GM21423 (cell line): ENCODE data around the gene SVIL.
"Not testable (repeated sequence)": the region's sequence is repeated elsewhere in the genome, so short reads cannot be mapped to it uniquely, and the experiment has no call there.

Experiments used
- ATAC-seq: cut with Tn5 transposase; IDR thresholded peaks from one replicate; pipeline ENCODE4 v1.9.1; 2021; ENCODE audit warnings: mild to moderate bottlenecking, moderate library complexity; ENCODE audit not compliant: unreplicated experiment

SVIL gene

DNA sequence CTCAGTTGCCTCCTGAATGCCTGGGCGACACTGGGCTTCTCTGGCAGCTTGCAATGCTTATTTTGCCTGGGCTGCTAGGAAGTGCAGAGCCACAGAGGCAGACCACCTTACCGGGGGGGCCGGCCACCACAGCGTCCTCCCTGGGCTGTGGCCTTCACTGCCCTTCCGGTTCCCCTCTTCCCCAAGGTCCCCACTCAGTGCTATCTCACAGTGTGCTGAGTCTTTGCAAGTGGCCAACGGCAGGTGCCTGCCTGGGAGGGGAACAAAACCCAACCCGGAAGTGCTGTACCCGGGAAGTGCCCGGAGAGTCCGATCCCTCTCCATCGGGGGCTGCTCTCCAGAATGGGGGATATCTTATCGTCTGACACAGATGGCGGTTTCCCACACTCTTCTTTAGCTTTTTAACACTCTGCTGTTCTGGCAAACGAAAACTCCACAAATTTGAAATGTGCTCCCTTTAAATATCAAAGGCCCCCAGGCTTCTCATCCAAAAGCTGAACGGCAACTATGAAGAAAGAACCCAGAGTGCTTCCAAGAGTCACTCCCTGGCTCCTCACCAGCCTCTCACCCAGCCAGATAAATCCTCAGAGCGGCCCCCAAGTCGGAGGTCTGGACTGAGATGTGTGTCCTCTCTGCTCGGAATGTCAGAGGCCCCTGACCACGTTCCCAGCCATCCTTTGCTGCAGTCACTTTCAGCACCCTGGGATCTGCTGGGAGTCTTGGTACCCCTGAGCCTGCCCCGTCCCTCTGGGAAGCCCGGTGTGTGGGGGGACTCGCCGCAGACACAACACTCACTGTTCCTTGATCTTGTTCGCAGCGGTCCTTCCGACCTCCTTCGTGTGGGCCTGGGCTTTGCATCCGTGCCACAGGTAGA, 165.1 kb downstream of the SVIL start:
- no peak for ATAC-seq

DNA sequence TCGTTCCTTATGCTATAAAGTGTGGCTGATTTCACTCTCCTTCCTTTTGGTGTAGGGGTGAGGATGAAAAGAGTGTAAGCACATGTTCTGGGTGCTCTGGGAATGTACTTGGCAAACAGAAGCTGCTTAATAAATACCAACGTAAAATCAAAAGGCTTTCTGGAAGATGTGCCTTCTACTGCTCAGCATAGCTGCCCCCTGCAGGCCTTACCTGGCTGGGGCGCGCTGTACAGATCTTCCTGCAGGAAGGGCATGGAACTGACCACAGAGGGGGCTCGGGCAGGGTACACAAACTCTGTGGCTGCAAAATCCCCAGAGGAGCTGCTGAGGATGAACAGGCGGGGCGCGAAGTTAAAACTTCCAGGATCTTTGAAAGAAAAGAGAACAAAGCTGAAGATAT, 169.4 kb downstream of the SVIL start:
- ATAC-seq: no peak

- not testable (repeated sequence) for ATAC-seq
Measured at GRCh38 chr10:29464671-29465171, 170.1 kb downstream of the SVIL start.

DNA sequence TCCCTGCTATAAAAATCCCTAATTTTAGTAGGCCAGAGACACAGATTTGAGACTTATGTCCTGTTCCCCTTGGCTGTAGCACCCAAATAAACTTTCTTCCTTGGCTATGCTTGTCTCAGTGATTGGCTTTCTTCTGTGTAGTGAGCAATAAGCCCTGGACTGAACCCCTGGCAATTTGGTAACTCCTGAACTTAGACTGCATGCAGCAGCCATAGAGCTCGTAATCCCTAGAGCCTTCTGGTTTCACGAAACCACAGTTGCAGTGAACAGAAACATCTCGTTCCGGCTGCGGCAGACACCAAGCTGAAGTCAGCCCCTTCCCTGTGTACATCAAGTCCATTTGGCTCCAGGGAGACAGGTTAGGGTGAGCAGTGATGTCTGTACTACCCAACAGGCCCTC, 173.7 kb downstream of the SVIL start:
- ATAC-seq: no peak

- ATAC-seq: not testable (repeated sequence)
Measured at GRCh38 chr10:29458190-29458589, 176.6 kb downstream of the SVIL start.

GRCh38 chr10:29455095-29455494, 179.7 kb downstream of the SVIL start:
- no peak for ATAC-seq

DNA sequence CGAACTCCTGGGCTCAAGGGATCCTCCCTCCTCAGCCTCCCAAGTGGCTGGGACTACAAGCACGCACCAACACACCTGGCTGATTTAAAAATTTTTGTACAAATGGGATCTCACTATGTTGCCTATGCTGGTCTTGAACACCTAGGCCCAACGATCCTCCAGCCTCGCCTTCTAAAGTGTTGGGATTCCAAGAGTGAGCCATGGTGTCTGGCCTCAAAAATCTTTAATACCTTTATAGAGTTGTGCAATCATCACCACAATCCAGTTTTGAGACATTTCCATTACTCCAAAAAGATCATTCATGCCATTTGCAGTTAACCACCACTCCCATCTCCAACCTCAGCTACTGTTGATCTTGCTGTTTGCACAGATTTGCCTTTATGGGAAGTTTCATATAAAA, 180.5 kb downstream of the SVIL start:
- no peak for ATAC-seq

GRCh38 chr10:29452546-29452945, 182.2 kb downstream of the SVIL start:
- no peak for ATAC-seq

- no peak for ATAC-seq
Measured at GRCh38 chr10:29451946-29452345, 182.8 kb downstream of the SVIL start.

DNA sequence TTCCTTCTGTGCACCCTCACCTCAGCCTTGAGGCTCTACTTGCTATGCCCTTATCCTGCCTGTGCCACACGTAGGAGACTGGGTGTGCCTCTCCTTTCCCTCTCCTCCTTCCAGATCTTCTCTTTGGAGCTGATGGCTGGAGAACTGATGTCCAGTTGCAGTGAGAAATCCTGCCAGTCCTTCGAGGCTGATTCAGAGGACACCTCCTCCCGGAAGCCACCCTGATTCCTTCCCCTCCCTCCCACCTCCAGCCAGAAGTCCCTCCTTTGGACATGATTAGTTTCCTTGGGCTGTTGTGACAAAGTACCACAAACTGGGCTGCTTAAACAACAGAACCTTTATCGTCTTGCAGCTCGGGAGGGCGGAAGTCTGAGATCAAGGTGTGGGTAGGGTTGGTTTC, 184.4 kb downstream of the SVIL start:
- ATAC-seq: no peak

GRCh38 chr10:29448756-29449592, 185.8 kb downstream of the SVIL start:
- ATAC-seq: peak; percentile 87

DNA sequence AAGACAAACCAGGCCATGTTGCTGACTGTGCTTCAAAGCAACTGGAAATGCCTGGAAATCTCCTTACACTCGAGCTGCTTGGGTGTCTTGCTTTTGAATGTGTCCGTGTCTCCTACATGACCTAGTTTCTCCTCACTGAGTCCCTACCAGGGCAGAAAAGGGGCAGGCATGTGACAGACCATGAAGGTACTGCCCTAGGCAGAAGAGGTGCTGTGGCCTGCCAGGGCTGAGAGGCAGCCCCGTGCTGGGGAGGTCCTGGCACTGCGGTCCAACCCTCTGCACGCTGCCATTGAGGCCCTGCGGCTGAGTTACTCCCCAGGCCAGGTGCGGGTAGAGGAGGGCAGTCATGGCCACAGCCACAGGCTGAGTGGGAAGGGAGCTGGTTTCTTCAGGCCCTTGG, 186.6 kb downstream of the SVIL start:
- no peak for ATAC-seq

GRCh38 chr10:29446327-29446726, 188.4 kb downstream of the SVIL start:
- ATAC-seq: no peak

GRCh38 chr10:29443745-29444523, 190.8 kb downstream of the SVIL start:
- no peak for ATAC-seq

GRCh38 chr10:29440981-29441380, 193.8 kb downstream of the SVIL start:
- ATAC-seq: no peak

DNA sequence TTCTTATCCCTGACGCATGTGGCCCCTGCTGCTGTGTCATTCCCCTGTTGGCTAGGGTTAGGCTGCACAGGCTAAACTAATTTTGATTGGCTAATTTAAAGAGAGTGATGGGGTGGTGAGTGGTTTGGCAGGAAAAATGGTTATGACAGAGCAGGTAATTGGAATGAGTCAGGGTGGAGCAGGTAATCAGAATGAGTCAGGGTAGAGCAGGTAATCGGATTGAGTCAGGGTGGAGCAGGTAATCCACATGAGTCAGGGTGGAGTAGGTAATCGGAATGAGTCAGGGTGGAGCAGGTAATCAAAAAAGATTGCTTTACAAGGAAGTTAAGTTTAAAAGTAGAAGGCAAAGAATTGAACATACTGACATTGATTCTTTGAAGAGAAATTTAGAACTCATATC, 195.8 kb downstream of the SVIL start:
- ATAC-seq: not testable (repeated sequence)

DNA sequence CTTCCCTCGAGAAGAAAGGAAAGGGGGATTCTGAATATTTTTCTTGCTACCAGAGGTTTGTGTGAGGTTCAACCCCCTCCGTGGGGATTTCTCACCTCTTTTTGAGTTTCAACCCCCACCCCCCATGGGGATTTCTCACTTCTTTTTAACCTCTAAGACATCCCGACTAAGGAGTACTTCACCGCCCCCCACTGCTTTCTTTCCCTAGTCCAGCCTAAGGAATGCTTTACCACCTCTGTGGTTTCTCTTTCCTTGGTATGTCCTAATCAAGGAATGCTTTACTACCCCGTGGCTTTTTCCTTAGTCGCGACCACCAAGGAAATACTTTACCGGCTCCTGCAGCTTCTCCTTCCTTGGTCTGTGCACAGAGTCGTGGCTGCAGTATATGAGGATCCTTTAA, 196.5 kb downstream of the SVIL start:
- ATAC-seq: no peak

DNA sequence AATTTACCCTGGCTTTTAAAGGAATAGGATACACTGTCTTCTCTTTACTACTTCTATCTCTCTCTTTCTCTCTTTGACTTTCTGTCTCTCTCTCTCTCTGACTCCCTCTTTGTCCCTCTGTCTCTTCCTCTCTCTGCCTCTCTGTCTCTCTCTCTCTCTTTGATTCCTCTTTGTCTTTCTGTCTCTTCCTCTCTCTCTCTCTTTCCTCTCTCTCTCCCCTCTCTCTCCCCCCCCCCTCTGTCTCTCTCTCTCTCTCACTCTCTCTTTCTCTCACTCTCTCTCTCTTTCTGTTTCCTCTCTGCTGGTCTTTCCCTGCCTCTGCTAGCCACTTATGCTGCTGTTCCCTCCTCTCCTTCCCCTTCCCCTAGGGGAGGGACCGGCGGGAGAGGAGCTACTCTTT, 196.9 kb downstream of the SVIL start:
- ATAC-seq: no peak

DNA sequence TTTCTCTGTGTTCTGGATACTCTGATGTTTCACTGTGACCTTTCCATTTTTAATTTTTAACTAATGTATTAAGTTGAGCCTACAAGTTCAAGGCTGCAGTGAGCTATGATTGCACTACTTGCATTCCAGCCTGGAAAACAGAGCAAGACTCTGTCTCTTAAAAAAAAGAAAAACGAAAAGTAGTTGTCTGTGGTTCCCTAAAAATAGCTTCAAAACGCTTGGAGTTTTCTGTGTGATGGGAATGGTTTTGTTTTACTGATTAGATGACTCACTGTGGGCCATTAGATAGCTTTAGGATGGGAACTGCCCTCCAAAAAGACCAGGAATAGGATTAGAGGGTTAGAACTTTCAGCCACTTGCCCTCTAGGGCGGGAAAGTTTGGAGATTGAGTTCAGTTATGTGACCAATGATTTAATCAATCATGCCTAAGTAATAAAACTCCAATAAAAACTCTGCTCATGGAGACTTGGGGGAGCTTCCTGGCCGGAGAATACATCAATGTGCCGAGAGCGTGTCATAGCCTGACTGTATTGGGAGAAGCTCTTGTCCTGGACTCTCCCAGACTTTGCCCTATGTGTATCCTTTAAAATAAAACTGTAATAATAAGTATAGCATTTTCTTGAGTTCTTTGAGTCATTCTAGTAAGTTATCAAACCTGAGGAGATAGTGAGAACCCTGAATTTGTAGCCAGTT, 198.8 kb downstream of the SVIL start:
- ATAC-seq: no peak

- ATAC-seq: no peak
Measured at GRCh38 chr10:29434111-29434510, 200.7 kb downstream of the SVIL start.
